NCI-H460 (cell line): Measurements from ENCODE around the gene HTR6. TPM values are rescaled to one million over a fixed set of nuclear protein-coding genes. Genes with fewer than 3 reads are reported as not detected.

Experiments used
- DNase-seq: peaks from one replicate; pipeline ENCODE4 v3.0.0-alpha.2; 2016; ENCODE audit warnings: low read depth; ENCODE audit errors: extremely low read depth
- total RNA-seq: library from RNA; depleted of rRNA; stranded (reverse); fragments of >200 nt; shearing (Covaris generic); gene quantifications from 2 replicates; pipeline ENCODE4 v1.2.3, GENCODE V29; 2014

Gene HTR6
- total RNA-seq, 1 experiment from 2014 or later = not detected

GRCh38 chr1:19682901-19683300, 18.2 kb downstream of the HTR6 start:
- no peak for DNase-seq

GRCh38 chr1:19683351-19683750, 18.7 kb downstream of the HTR6 start:
- DNase-seq = no peak

GRCh38 chr1:19684677-19685076, 20.0 kb downstream of the HTR6 start:
- no peak for DNase-seq

- DNase-seq = no peak
Observed at GRCh38 chr1:19685994-19686393, 21.3 kb downstream of the HTR6 start.

- DNase-seq = no peak
Observed at GRCh38 chr1:19687414-19687813, 22.7 kb downstream of the HTR6 start.

GRCh38 chr1:19688041-19688842, 23.6 kb downstream of the HTR6 start:
- no peak for DNase-seq

- no peak for DNase-seq
Observed at GRCh38 chr1:19689085-19689757, 24.5 kb downstream of the HTR6 start.

GRCh38 chr1:19689856-19690255, 25.2 kb downstream of the HTR6 start:
- DNase-seq = no peak

- DNase-seq = no peak
Observed at GRCh38 chr1:19690342-19690741, 25.7 kb downstream of the HTR6 start.

- no peak for DNase-seq
Observed at GRCh38 chr1:19694298-19694697, 29.6 kb downstream of the HTR6 start.

- DNase-seq = no peak
Observed at GRCh38 chr1:19695772-19696171, 31.1 kb downstream of the HTR6 start.

GRCh38 chr1:19696820-19697219, 32.1 kb downstream of the HTR6 start:
- DNase-seq = no peak

- no peak for DNase-seq
Observed at GRCh38 chr1:19698181-19698580, 33.5 kb downstream of the HTR6 start.

GRCh38 chr1:19700079-19700777, 35.6 kb downstream of the HTR6 start:
- no peak for DNase-seq

GRCh38 chr1:19703280-19703679, 38.6 kb downstream of the HTR6 start:
- no peak for DNase-seq

GRCh38 chr1:19704247-19705113, 39.8 kb downstream of the HTR6 start:
- DNase-seq = peak; percentile 33

- no peak for DNase-seq
Observed at GRCh38 chr1:19705464-19705863, 40.8 kb downstream of the HTR6 start.

- no peak for DNase-seq
Observed at GRCh38 chr1:19706136-19706535, 41.5 kb downstream of the HTR6 start.

- DNase-seq = no peak
Observed at GRCh38 chr1:19708567-19709110, 44.0 kb downstream of the HTR6 start.

- DNase-seq = no peak
Observed at GRCh38 chr1:19709260-19709793, 44.7 kb downstream of the HTR6 start.
